ENCODE data around the gene MOB3B. TPM values are rescaled to one million over a fixed set of nuclear protein-coding genes. Genes with fewer than 3 reads are reported as not detected.
"Not testable (repeated sequence)": the region's sequence is repeated elsewhere in the genome, so short reads cannot be mapped to it uniquely, and the experiment has no call there.

The MOB3B gene
- total RNA-seq, 1 donor = under 0.01 TPM

DNA sequence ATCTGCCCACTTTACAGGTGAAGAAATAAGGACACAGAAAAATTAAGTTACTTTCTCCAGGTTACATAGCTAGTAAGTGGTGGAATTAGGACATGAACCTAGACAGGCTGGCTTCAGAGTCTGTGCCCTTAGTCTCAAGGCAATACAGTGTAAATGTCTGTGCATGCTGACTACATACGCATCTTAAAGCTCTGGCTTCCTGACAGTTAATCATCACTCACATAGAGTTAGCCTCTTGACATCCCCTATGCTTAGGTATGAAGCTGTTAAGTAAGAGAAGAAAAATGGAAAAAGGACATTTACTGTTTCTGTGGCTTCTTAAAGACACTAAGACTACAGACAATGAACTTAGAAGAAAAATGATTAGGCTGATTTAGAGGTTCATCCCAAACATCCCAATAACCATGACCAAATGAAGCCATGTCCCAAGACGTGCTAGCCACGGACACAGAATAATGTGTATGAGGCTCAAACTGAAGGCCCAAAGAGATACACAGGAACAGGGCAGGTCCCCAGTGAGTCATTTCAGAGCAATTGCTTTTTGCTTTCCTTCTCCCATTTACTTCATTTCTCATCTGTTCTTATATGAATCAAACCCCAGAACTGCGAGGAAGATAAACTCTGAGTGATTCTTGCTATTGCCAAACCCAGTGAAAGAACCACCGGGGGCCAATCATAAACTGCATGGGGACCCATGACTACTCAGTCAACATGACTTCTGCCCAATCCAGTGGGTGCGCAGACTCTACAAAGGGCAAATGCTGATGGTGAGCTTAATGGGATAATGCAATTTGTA is 105.5 kb downstream of the MOB3B start:
- Histone ChIP-seq H3K9me3 (ENCODE audit: low read depth, low read length) (no peaks in the 10 kb centered on the region), H3K4me3 (ENCODE audit: insufficient read depth, low read length) (no peak overlapping the region), H3K36me3 (ENCODE audit: insufficient read depth, low read length) (no peaks in the 10 kb centered on the region), H4K20me1 (ENCODE audit: insufficient read depth, low read length) (no peaks in the 10 kb centered on the region), H2AFZ (ENCODE audit: low read length) (no peak overlapping the region), H3K27ac (ENCODE audit: low read depth, low read length) (no peak overlapping the region), H3K4me2 (ENCODE audit: insufficient read depth, low read length) (no peak overlapping the region), H3K27me3 (ENCODE audit: insufficient read depth, low read length) (no peaks in the 10 kb centered on the region), H3K79me2 (ENCODE audit: insufficient read depth, low read length) (no peaks in the 10 kb centered on the region), H3K4me1 (ENCODE audit: insufficient read depth, low read length) (no peaks in the 10 kb centered on the region)
- TF ChIP-seq CTCF (IDR thresholded peaks at IDR 0.05; ENCODE audit: extremely low read depth, low read depth, low read length) = no peak
- DNase-seq (ENCODE audit: insufficient read length, low spot score, missing footprints) = no peak

DNA sequence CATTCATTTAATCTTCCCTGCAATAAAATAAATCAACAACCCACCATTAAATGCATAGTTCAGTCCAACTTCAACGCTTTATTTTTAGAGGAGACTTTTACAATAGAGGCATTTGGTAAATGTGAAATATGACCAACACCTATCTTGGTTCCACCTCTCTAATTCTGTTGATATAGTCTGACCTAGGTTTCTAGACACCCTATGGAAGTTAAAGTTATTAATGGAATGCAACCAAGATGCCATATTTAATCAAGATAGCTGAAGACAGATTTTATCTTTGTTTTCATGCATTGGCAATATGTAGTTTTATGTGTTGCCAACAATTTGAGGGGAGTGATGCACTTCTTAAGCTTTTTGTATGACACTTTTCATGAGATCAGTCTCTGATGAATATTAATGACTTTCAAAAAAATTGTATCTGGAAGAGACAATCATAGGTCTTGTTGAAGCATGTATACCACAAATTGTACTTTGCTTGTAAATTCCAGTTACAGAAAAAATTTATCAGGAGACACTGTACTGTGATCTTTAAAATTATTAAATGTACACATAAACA is 107.3 kb downstream of the MOB3B start:
- H3K4me1 ChIP-seq (ENCODE audit: insufficient read depth, low read length) = no peaks in the 10 kb centered on the region
- H3K27ac ChIP-seq (ENCODE audit: low read depth, low read length) = no peak overlapping the region
- no peaks in the 10 kb centered on the region for H3K36me3 ChIP-seq (ENCODE audit: insufficient read depth, low read length)
- H3K9me3 ChIP-seq (ENCODE audit: low read depth, low read length) = no peaks in the 10 kb centered on the region
- no peaks in the 10 kb centered on the region for H4K20me1 ChIP-seq (ENCODE audit: insufficient read depth, low read length)
- H2AFZ ChIP-seq (ENCODE audit: low read length) = no peak overlapping the region
- H3K4me3 ChIP-seq (ENCODE audit: insufficient read depth, low read length) = no peak overlapping the region
- H3K4me2 ChIP-seq (ENCODE audit: insufficient read depth, low read length) = no peak overlapping the region
- H3K27me3 ChIP-seq (ENCODE audit: insufficient read depth, low read length) = no peaks in the 10 kb centered on the region
- TF ChIP-seq CTCF (IDR thresholded peaks at IDR 0.05; ENCODE audit: extremely low read depth, low read depth, low read length) = no peak
- DNase-seq (ENCODE audit: insufficient read length, low spot score, missing footprints) = no peak
- no peaks in the 10 kb centered on the region for H3K79me2 ChIP-seq (ENCODE audit: insufficient read depth, low read length)

- Histone ChIP-seq H3K79me2 (ENCODE audit: insufficient read depth, low read length) (no peaks in the 10 kb centered on the region), H3K36me3 (ENCODE audit: insufficient read depth, low read length) (no peaks in the 10 kb centered on the region), H3K4me2 (ENCODE audit: insufficient read depth, low read length) (no peak overlapping the region), H3K4me1 (ENCODE audit: insufficient read depth, low read length) (no peaks in the 10 kb centered on the region), H3K27me3 (ENCODE audit: insufficient read depth, low read length) (no peaks in the 10 kb centered on the region), H2AFZ (ENCODE audit: low read length) (no peak overlapping the region), H4K20me1 (ENCODE audit: insufficient read depth, low read length) (no peaks in the 10 kb centered on the region), H3K9me3 (ENCODE audit: low read depth, low read length) (no peaks in the 10 kb centered on the region), H3K27ac (ENCODE audit: low read depth, low read length) (no peak overlapping the region), H3K4me3 (ENCODE audit: insufficient read depth, low read length) (no peak overlapping the region)
- no peak for DNase-seq (ENCODE audit: insufficient read length, low spot score, missing footprints)
- no peak for TF ChIP-seq CTCF (IDR thresholded peaks at IDR 0.05; ENCODE audit: extremely low read depth, low read depth, low read length)
Measured at GRCh38 chr9:27421577-27421976, 108.0 kb downstream of the MOB3B start.

DNA sequence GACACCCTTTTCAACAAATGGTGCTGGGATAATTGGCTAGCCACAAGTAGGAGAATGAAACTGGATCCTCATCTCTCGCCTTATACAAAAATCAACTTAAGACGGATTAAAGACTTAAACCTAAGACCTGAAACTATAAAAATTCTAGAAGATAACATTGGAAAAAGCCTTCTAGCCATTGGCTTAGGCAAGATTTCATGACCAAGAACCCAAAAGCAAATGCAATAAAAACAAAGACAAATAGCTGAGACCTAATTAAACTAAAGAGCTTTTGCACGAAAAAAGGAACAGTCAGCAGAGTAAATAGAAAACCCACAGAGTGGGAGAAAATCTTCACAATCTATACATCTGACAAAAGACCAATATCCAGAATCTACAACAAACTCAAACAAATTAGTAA is 110.1 kb downstream of the MOB3B start:
- not testable (repeated sequence) for H2AFZ ChIP-seq (ENCODE audit: low read length); H3K27me3 ChIP-seq (ENCODE audit: insufficient read depth, low read length); DNase-seq (ENCODE audit: insufficient read length, low spot score, missing footprints); H3K79me2 ChIP-seq (ENCODE audit: insufficient read depth, low read length); H3K27ac ChIP-seq (ENCODE audit: low read depth, low read length); H3K36me3 ChIP-seq (ENCODE audit: insufficient read depth, low read length); H3K4me3 ChIP-seq (ENCODE audit: insufficient read depth, low read length); H3K9me3 ChIP-seq (ENCODE audit: low read depth, low read length); H3K4me2 ChIP-seq (ENCODE audit: insufficient read depth, low read length); H4K20me1 ChIP-seq (ENCODE audit: insufficient read depth, low read length); H3K4me1 ChIP-seq (ENCODE audit: insufficient read depth, low read length)

Measured in osteoblast (primary cell).